ENCODE data around the gene BLTP3A.

GRCh38 chr6:34771727-34772126 lies 20.2 kb upstream of the BLTP3A start:
- TF ChIP-seq CTCF (IDR thresholded peaks at IDR 0.05): no peak
- no peak for TF ChIP-seq POLR2AphosphoS5 (IDR thresholded peaks at IDR 0.05)
